HG02678 (cell line): ENCODE results near the gene FAT3.

Source experiments
- ATAC-seq: cut with Tn5 transposase; IDR thresholded peaks from one replicate; pipeline ENCODE4 v1.9.1; 2021; ENCODE audit warnings: mild to moderate bottlenecking, moderate library complexity; ENCODE audit not compliant: unreplicated experiment

Gene FAT3

DNA sequence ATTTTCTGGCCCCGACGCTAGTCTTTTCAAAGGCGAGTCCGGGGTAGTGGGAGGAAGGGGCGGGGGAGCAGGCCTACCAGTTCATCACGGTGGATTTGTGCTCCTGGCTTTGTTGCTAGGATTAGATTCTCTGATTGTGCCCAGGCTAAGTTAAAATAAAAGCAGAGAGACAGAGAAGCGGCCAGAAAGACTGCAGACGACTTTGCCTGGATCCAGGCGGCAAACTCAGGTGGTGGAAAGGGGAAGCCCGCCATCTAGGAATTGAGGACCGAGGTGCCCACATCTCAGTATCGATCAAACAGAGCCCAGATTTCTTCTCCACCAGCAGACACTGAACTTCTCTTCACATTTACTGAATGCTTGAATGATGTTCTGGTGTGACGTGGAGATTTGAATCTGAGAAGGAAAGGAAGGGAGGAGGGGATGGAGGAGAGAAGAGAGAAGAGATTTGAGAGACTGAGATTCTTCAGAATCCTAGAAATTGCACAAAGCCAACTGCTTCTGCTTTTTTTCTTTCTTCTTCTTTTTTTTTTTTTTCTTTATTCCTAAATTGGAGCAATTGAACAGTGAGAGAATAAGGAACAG is 2.7 kb downstream of the FAT3 start:
- no peak for ATAC-seq

DNA sequence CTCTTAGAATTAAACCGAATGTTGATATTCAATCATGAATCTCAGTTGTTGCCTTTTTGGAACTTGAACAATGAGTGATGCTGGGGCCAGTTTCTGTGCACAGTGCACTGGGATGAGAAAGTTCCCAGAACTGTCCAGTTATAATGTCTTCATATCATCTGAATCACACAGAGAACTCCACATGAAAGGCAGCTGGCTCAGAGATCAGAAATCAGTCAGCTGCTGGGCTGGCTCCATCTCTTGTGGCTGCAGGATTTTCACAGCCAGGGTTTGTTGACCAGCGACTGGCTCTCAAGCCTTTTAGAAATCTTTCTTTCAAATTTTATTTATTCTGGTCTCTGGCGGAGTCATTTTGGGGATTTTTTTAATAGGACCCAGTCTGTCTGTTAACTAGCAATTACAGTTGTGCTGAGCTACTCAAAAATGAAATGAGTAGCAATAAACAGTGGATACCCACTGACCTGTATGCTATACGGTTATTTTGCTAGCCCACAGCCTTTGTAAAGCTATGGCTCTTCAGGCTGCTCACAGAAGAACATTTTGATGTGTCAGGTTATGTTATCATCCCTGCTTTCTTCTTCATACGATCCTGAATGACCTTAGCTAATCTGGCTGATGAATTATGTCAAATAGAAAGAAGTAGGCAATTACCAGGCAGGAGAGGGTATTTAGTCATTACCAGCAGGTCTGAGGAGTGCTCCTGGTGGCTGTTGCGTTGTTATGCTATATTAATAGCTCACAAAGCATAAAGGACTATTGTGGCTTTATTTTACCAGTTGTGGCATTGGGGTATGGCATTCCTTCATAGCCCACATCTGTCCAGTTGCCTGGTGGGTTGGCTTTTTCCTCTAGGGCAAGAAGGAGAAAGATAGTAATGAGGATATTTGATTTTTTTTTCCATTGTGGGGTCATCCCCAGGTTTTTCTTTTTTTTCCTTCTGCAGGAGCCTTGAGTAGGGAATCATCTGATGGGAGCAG is 3.6 kb downstream of the FAT3 start:
- no peak for ATAC-seq

DNA sequence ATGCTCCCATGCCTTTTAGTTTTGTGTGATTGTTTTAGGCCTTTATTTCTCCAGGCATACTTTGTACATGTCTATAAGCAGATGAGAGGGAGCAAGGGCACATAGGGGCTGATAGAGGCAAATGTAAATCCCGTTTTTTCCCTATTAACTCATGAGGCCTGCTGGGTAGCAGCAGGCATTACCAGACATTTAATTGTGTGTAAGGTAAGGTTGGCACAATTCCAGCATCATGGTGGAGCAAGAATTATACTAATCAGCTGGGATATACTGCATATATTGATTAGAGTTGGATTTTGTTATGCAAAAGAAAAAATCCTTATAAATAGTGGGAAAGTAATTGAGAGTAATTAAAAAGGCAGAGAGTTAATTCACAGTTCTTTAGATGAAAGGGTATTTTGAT is 12.2 kb downstream of the FAT3 start:
- ATAC-seq = no peak

DNA sequence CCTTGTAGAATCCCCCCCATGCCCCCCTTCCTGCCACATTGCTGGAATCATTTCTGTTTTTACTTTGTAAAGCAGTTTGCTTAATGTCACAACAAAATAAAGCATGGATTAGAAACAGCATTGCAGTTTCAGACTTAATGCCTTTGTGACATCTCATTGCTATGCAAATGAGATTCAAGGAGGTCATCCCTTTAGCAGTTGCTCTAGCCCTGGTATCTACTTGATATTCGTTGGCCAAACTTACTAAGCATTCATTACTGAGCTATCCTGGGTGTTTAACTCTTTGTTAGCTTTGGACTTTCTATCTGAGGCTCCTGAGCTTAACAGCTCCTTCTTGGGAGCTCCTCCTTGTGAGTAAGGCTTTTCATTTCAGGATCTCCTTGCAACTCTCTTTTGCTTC is 16.3 kb downstream of the FAT3 start:
- no peak for ATAC-seq

DNA sequence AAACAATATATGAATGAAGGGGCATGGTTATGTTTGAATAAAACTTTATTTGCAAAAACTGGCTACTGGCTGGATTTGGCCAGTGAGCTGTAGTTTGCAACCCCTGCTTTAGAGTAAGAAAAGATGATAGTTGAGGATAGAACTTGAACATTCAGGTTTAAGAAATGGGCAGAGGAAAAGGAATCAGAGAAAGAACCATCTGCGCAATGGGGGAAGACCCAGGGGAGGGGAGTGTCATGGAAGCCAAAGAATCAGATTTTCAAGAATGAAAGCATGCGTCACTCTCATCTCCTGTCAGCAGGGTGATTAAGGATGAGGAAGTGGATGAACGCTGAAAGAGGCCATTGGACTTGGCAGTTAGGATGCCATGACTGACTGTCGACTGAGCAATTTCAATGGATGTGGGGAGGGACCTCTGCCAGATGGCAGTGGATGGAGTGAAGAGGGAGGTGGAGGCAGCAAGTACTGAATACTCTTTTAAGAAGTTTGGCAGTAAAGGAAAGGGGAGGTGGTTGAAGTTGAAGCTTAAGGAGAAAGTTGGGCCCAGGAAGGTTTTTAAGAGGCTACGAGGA is 21.2 kb downstream of the FAT3 start:
- ATAC-seq = no peak

DNA sequence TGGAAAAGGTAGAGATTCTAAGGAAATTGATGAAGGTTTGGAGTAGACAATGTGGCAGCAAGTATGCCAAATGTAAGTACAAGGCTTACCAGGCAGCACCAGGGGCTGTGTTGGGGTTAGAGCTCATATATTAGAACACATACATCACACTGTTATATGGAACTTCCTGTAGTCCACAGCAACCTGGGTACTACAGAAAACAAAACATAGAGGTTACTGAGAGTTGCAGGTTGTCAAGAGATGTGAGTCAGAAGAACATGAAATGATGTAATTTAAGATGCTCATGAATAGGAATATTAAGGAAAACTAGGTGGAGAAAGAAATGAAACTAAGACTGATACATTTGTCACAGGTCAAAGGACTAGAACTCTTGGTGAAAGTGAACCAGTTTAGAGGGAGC is 22.0 kb downstream of the FAT3 start:
- ATAC-seq = no peak

DNA sequence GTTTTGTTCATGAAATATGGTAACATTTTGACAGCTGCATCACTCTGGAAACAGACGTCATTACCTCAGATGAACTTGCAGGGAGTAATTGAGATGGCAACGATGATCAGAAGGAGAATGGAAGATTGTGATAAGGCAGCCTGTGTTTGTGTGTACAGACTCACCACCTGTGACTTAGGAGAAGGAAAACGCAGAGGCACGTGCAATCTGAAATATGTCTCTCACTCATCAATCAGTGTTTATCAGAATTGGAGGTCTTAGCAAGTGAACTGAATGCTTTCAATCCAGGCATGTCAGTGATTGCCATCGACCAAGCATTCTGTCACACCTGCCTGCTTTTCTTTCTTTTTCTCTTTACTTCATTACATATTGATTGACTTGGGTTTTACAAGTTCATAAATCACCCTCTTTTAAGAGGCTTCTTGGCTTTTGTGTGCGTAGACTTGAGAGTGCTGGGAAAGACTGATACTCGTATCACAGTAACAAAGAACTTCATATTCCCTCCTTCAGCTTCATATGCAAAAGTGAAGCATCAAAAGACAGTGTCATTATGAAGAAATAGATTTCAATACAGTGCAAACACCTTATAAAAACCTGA is 24.6 kb downstream of the FAT3 start:
- no peak for ATAC-seq

DNA sequence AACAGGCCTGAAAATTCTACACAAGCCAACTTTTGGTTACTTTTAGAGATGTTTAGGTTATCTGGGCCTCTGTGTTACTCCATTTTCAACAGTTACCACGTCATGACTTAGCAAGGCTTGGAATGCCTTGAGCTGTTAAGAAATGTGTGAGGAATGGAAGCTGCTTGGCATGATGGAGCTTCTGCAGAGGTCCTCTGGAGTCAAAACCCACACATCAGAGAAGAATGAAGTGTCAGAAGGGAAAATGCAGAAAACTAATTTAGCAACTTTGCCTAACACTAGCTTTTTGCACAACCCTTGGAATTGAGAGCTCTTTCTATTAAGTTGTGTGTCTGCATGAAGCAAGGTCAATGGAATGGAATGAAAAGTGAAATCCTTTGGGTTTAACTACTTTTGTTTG is 27.4 kb downstream of the FAT3 start:
- no peak for ATAC-seq

DNA sequence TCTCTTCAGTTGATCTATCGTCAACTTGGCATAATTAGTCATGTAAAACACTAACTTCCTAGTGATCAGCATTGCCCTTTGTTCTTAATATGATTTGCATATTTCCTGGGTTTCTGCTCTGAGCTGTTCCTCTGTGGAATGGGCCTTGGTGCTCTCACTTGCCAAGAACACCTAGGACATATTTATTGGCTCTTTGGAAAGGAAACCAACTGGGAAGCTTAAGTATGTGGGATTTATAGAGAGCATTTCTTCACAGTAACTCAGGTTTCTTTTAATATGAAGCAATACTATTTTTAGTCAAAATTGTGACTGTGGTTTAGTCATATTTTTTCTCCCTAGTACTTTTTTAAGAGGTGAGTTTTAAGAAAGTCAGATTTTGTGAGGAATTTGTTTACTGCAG is 28.8 kb downstream of the FAT3 start:
- ATAC-seq = no peak

DNA sequence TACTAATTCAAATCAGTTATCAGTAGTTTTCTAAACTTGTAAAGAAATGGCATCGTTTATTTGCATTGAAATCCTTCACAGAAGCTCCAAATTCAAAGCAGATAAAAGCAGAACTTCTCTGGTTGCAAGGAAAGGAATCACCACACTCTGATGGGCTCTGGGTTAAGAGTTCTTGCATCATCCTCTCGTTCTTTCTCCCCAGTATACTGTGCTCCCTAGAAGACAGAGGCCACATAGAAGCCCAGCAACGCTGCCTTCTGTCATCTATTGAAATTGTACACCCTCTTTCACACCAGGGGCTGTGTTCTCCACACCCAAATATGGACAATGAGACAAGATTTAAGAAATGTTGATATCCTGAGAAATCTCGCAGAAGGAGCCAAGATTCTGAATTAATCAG is 29.3 kb downstream of the FAT3 start:
- ATAC-seq = no peak

DNA sequence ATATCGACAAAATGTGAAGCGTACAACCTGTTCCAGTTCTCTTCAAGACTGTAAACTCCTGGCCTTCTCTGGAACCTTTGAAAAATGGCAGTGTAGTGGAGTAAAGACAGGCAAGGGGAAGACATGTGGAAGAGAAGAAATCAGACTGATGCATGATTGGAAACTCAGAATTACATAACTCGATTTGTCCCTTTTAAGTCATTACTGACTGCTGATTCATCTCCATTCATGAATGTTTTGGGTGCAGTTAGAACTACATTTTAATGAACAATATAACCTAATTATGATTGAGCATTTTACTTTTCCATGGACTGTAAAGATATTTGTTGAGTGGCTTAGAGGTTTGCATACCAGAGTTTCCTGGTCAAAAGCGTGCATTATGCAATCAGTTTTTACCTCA is 32.9 kb downstream of the FAT3 start:
- ATAC-seq = no peak

DNA sequence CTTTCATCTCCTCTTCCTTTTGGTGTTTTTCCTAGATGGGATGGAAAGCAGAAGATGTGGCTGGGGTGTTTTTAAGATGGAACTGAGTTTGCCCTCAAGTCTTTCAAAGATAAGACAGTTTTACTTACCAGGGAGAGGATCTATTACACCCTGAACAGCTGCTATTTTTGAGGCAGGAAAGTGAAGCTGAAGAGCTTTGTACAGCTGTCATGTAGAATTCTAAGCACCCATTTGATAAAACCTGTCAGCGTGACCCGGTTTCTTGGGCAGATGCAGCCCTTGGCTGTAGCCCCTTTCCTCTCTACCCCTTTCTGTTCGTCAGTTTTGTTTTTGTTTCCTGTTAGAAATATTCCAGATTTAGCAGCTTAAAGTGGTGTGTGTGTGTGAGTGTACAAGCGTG is 35.2 kb downstream of the FAT3 start:
- ATAC-seq = no peak

DNA sequence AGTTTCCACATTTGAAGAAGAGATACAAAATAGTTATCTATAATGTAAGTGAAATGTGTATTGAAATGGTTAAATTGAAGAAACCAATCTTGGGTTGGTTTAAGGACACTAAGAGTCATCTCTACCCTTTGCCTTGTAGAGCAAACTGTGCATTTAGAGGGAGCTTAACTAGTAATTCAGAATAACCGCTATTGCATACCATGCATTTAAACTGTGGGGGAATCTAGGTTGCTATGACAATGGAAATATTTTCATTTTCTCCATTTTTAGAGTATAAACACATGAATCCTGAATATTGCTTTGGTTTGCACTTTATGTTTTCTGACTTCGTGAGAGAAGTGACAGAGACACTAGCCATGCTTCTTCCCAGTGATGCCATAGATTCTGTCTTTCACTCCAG is 39.7 kb downstream of the FAT3 start:
- no peak for ATAC-seq

DNA sequence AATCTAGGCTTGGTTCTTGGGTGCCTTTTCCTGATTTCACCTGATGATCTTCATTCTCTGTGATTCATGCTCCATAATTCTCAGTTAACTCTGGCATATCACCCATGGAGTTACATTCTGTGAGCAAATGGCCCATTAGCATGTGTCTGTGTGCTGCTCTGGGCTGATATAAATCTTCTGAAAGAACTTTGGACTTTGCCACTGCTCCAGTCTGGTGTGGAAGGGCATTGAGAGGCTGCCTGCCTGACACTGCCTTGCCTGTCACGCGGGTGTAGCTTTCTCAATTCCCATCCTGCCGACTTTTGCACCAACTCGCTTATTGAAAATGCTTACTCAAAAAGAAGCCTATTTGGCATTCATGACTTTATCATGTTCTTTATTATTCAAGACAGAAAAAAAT is 42.2 kb downstream of the FAT3 start:
- ATAC-seq = no peak

DNA sequence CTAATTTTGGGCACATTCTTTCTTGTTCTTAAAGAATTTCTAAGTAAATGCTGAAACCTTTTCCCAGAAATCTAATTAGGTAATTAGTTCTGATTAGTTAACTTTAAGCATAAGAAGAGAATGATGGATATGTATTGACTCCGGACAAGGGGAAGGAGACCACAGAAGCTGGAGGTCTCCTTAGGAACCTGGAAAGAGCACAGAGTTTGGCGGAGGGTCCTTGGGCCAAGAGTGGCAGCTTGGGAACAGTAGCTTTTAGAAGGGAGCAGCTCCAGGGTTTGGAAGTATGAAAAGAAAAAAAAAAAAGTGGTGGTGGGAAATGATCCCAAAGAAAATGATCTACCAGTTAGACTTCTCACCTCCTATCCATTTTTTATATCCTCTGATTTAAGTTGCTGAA is 42.7 kb downstream of the FAT3 start:
- ATAC-seq = no peak

DNA sequence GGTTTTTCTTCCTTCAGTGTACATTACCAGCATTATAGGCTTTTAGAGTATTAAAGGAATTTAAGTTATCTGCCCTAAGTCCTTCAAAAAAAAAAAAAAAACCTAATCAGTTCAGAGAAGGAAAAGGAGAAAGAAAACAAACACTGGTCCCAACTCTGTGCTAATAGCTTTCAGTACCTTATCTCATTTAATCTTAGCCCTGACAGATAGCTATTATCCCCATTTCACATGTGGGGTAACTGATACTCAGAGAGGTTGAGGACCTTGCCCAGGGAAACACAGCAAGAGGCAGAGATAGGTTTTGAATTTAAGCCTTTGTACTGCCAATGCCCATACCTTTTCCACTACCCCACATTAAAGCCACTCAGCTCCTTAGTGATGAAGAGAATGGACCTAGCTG is 43.4 kb downstream of the FAT3 start:
- no peak for ATAC-seq

DNA sequence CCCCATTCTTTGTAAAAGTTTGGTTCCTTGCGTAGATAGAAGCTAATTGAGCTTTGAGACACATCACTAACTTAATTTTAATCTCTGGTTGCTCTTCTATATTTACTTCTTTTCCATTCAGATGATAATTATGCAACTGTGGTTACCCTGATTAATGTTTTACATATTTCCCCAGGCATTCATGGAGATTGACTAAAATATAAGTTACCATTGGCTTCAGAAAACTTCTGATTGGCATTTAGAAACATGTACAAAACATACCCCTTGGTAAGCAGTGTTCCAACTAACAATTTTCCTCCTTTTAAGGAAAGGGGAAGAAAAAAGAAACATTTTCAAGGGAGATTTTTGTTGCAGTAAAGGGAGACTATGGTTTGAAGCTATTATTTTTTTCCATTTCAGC is 43.9 kb downstream of the FAT3 start:
- ATAC-seq = no peak

DNA sequence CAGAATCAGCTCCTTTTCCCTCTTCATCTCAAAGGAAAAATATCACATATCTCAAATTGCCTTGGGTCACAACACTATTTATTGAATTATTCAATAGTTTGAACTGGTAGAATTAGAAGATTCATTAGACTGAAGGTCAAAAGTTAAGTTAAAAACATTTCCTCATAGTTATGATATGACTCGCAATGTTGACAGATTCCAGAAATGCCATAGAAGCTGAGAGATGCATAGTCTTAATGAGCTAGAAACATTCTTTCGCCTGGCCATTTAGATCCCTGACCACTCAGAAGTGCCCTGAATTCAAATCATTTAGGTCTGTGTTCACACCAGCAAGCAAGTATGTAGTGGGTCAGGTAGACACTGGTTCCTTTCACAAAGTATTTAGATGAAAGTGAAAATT is 44.4 kb downstream of the FAT3 start:
- no peak for ATAC-seq

DNA sequence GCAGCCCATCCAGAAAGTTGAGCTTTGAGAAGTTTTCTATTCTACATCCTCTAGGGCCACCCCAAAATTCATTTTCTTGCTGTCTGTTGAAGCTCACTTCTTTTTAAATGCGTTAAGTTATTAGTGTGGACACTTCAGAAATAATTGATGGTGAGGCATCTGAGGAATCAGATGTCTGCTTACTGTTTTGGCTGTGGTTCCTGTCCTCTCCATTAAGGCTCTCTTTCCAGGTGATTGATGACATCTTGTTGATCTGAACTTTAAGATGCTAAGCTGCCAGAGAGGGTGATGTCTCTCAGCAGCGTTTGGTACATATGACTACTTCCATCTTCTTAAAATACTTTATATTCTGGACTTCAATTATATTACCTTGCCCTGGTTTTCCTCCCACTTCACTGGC is 45.2 kb downstream of the FAT3 start:
- no peak for ATAC-seq

DNA sequence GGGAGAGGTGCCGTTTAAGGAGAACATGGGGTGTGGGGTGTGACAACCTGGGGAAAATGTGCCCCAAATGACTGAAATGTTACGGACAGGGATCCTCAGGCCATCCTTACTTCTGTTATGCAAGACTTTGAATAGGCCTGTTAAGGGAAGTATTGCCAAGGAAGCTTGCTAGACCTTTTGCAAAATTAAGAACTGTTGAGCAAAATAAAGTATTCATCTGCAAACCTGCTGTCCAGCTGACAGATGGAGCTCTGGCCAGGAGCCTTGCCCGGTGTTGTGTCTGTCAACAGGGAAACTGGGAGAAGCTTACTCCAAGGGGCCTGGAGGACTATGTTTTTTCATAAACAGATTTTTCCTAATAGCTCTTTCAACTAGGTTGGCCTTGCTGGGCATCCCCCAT is 48.0 kb downstream of the FAT3 start:
- ATAC-seq = no peak
